GM19240 (cell line): ENCODE measurements around the gene CCDC13.

Experiments used
- DNase-seq: peaks from one replicate; pipeline ENCODE4 v3.0.0; 2011; ENCODE audit warnings: low spot score; ENCODE audit not compliant: insufficient read length

Gene CCDC13

DNA sequence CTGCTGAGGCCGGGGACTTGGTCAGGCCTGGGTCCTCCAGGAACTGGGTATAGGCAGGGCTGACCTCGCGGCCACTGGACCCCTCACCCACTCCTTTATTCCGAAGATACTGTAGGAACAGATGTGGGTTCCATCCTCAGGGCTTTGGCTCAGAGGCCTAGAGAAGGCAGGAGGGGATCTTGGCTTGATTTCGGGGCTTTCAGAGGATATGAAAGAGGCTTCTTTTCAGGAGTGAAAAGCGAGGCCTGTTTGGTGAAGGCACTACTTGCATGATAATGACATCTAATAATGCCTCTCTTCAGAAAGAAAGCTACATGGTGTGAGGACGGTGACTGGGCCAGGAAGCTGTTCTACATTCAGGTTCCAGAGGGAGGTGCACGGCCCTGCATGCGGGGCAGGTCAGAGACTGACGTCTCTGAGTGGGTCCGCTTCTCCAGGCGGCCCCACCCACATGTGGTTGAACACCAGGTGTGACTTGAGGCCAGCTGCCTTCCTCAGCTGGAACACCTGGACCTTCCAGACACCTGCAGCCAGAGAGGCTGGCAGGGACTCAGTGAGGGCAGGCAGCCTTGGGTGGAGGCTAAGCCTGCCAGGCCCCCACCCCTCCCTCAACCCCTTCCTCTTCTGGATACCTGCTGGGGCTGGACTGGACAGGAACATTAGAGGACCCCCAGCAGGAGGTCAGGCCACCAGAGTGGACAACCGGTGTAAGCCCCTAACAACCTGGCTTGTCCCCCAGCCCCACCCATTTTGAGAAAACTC lies 39.4 kb downstream of the CCDC13 start:
- no peak for DNase-seq

DNA sequence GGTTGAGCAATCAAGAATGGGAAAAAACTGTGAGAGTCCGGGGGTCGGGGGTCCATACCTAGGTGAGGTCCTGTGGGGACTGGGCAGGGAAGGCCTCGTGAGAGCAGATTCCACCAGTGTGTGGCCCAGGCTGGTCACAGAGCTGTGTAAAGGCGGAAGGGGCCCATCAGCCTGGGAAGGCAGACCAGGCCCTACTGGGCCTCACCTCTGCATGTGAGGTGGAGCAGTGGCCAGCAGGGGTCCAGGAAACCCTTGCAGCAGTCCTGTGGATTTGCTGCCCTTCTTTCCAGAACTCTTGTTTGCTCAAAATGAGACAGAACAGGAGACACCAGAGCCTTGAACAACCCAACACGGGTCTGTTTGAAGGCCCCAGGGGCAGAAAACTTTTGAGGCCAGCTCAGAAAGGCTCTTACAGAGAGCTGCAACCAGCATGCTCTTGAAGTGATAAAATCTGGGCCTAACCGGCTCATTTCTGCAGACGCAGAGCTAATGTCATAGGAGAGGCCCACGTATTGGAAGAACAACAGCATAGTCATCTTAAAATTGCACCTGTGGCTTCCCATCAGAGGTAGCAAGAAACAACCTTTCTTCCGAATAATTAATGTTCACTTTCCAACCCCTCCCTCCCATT lies 40.1 kb downstream of the CCDC13 start:
- DNase-seq, result no peak

DNA sequence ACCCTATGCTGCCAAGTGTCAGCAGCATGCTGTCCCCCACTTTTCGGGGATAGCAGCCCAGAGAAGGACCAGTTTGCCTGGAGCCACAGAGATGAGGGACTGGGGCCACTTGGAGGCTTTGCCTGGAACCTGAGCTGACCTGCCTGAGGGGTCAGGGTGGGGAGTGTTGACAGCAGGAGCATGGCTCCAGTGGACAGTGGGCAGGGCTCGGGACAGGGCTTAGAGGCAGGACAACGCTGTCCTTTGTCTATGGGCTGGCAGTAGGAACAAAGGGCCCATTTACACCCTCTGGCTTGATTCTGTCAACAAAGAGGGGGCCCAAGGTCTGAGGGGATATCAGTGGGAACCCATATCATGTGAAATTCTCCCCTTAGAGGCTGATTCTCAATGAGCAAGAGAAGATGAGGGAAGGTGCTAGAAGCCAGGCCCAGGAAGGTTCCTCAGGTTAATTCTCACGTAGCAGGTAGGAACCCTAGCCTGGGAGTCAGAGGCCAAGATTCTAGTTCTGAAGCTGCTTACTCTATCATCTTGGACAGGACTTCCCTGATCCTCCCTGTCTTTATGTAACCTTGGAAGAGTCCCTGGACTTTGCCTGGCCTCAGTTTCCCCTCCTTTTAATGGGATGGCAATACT lies 40.7 kb downstream of the CCDC13 start:
- DNase-seq, result no peak

DNA sequence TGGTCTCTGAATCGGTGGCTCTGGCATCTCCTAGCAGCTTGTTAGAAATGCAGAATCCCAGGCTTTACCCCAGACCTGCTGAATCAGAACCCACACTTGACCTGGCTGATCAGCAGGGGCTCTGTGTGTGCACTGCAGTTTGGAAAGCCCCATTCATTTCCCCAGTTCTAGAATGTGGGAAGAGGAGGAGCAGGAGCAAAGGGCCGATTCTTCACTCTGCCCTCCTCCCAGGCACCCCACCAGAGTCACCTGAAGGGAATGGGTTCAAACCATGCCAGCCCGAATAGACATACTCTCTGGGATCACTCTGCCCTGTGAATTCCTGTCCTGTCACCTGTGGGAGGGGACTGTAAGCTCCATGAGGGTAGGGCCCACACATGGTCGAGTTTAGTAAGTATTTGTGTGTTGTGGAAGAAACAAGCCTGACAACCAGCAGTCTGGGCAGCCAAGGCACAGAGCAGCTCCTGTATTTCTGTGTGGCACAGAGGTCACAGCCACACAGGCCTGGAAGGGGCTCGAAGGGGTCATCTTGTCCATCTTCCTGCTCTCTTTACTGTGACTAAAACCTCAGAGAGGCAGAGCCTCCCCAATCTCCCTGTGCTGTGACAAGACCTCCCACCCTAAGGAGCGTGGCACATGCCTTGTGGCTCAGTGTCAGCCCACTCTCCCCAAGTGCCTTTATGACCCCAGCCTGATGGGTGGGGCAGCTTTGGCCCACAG lies 41.4 kb downstream of the CCDC13 start:
- DNase-seq, result no peak

DNA sequence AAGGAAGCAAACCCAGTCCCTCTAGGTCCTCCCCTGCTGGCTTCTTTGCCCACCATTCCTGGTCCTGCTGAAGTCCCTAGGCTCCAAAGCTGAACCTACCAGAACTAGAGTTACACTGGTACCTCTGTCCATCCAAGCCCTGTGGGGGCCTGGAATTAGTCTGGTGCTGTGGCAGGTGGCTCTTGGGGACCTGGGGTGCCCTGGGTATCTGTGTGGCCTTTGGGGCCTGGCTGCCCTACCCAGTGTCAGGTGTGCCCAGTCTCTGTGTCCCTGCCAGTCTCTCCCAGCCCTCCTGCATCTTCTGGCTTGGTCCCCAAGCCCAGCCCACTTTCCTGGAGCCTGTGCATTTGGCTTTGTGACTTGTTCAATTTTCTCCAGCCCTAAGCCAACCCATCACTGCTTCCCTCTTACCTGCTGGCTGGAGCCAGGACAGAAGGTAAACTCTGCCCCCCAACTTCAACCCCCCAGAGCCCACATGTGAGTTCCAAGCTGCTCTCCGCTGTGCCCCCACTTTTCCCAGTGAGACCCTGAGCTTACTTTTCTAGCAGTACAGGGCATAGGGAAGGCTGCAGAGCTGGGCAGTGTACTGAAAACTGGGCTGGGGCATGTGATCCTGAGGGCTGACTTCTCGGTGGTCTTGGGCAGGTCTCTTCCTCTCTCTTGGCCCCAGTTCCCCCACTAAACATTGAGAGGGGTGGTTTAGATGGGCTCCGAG lies 42.2 kb downstream of the CCDC13 start:
- DNase-seq, result no peak

DNA sequence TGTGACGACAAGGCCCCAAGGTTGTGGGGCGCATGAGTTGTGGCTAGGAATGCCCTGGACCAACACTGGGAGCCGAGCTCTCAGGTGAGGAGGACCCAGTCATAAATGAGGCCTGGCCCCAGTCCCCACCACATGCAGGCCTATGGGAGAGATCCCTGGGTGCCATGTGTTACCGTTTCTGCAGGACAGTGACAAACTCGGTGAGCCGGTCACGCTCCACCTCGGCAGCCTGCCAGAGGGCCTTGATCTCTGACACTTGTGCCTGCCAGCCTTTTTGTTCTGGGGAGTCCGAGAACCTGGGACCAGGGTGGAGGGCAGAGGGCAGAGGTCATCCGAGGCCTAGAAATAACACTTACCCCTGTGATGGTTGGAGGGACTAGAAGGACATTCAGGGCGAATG lies 42.8 kb downstream of the CCDC13 start:
- DNase-seq, result no peak

DNA sequence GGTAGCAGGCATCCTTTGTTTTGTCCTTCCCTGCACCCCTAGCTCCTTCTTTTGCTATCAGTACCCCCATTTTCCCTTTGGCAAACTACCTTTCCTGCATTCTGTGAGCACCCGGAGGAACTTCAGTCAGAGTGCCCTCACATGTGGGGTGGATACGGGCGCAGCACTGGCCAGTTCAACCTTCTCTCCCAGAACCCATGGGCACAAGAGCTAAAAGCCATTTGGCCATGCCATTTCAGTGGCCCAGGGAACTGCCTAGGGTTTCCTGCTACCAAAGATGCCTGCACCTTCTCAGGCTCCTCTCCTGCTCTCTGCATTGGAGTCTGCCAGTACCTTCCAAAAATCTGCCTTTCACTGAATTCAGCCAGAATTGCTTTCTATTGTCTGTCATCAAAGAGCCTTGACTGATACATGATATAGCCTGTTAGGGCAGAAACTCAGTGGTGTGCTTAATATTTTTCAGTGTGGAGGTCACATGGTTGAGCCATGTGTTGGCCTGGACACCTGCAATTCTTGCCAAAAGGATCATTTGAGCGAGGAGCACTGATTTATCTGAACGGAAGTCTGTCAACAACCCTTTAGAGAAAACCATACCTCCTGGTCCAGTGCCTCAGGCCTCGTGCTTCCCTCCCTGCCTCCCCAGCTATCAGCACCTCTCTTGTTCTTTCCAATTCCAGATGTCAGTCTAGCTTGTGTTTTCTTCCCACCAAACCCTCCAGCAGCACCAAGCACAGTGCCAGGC lies 43.5 kb downstream of the CCDC13 start:
- DNase-seq, result no peak

DNA sequence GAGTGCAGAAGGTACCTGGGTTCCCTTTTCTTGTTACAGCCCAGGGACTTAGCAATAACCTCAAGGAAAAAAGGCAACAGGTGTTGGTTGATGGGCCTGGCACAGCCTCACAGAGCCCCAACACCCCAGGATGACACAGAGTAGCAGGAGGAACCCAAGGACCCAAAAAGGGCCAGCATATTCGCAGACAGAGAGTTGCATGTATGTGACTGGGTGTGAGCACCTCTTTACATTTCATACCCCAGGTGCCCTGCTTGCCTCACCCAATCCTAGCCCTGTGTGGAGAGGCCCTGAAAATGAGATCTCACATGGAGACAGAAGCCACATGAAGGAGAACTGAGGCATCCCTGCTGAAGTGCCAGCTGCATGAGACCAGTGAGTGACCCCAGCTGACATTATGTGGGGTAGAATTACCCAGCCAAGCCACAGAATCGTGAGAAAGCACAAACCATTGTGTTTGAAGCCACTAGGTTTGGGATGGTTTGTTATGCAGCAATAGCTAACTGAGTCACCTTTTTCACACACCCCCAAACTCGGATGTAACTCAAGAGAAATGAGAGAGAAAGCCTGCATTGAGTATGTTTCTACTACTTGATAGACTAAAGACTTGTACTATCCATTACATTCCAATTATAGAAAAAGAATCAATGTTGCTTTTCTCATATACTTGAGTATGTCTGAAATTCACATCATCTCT lies 44.2 kb downstream of the CCDC13 start:
- no peak for DNase-seq

DNA sequence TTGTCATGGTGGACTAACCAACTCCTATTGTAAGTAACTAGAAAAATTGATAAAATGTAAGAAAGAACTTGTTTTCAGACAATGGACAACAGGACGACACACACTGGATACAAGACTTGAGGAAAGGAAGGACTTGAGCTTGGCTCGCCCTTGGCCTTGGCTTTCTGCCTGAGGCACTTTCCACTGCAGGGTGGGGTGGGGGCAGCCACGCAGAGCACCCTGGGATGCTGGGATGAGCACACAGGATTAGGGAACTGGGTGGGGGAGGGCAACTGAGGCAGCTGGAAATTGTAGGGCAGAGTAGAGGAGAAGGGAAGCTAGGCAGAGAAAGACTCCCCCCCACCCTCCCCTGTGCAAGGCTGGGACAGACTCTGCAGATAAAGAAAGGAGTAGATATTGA lies 45.0 kb downstream of the CCDC13 start:
- DNase-seq, result no peak

DNA sequence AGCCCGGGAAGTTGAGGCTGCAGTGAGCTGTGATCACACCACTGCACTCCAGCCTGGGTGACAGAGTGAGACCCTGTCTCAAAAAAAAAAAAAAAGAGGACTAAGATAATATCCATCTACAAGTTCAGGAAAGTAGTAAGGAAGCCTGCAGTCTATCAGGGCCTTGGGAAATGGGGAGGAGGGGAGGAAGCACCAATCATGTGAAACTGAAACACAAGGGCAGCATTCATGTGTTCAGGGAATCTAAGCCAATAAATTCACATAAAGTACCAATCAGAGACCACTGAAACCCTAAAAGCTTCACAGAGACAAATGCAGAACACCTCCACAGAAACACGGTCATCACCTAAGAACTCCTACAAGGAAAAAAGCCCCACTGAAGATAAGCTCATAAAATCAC lies 47.6 kb downstream of the CCDC13 start:
- no peak for DNase-seq

DNA sequence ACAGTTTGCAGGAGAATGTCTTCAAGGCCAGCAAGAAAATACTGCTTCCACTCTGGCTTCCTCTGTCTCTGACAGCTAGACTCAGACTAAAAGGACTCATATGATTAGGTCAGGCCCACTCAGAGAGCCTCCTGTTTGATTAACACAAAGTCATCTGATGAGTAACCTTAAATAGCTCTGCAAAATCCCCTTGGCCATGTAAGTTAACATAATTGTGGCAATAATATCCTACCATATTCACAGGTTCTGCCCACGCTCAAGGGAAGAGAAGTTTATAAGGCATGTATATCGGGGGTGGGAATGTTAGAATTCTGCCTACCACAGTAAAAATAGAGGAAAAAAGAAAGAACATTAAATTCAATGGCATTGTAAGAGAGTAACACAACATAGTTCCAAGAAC lies 49.8 kb downstream of the CCDC13 start:
- no peak for DNase-seq
